K562 (cell line): ENCODE data around the gene OR2B2. TPM values are rescaled to one million over a fixed set of nuclear protein-coding genes. Genes with fewer than 3 reads are reported as not detected.

ENCODE experiments used
- ARID1B ChIP-seq: fragments of 450-650 bp; IDR thresholded peaks from 2 replicates; pipeline ENCODE4 v1.6.1; 2016; ENCODE audit warnings: antibody characterized with exemption, mild to moderate bottlenecking, inconsistent platforms
- EGR1 ChIP-seq: fragments of 450-650 bp; conservative IDR thresholded peaks from 2 replicates; pipeline ENCODE4 v1.6.1; 2017; ENCODE audit warnings: mild to moderate bottlenecking
- FOXA1 ChIP-seq: fragments of 450-650 bp; IDR thresholded peaks from 2 replicates; pipeline ENCODE4 v1.6.1; 2016; ENCODE audit warnings: mild to moderate bottlenecking, borderline replicate concordance
- HMGXB4 ChIP-seq: sonication (generic); formaldehyde crosslinking; IDR thresholded peaks from 2 replicates; pipeline ENCODE4 v1.8.1; 2023; ENCODE audit warnings: mild to moderate bottlenecking, missing genetic modification reagents
- JUNB ChIP-seq: fragments of 450-650 bp; formaldehyde crosslinking; conservative IDR thresholded peaks from 2 replicates; pipeline ENCODE4 v1.4.0; 2020; ENCODE audit warnings: mild to moderate bottlenecking
- NFYB ChIP-seq: IDR thresholded peaks from 2 replicates; pipeline ENCODE4 v1.6.1; 2011; ENCODE audit warnings: mild to moderate bottlenecking, moderate library complexity; ENCODE audit not compliant: insufficient read length; ENCODE audit errors: extremely low read depth
- RAD21 ChIP-seq, 2 experiments: fragments of 250-450 bp in 1 of 2; fragments of 450-650 bp in 1 of 2; sonication (Bioruptor Pico) in 1 of 2; formaldehyde crosslinking in 1 of 2; IDR thresholded peaks in 1 of 2; conservative IDR thresholded peaks in 1 of 2; 2 replicates each; pipeline versions ENCODE4 v1.4.0 to v1.8.0; 2020 to 2022; ENCODE audit warnings: mild to moderate bottlenecking in 2 of 2, moderate library complexity in 1 of 2
- SMARCA5 ChIP-seq: fragments of 450-650 bp; IDR thresholded peaks from 2 replicates; pipeline ENCODE4 v1.6.1; 2016
- SREBF2 ChIP-seq: sonication (generic); formaldehyde crosslinking; IDR thresholded peaks from 2 replicates; pipeline ENCODE4 v1.4.0; 2020; ENCODE audit warnings: mild to moderate bottlenecking, missing genetic modification reagents
- YY1 ChIP-seq, 3 experiments: IDR thresholded peaks; 2 replicates each; pipeline ENCODE4 v1.6.1; 2011; ENCODE audit warnings: low read length in 2 of 3, mild to moderate bottlenecking in 2 of 3, moderate library complexity in 2 of 3, borderline replicate concordance in 1 of 3, control low read depth in 1 of 3, low read depth in 1 of 3; ENCODE audit not compliant: insufficient read depth in 3 of 3, insufficient replicate concordance in 2 of 3, control insufficient read depth in 1 of 3, insufficient read length in 1 of 3; ENCODE audit errors: extremely low read depth in 1 of 3
- ZBED1 ChIP-seq: IDR thresholded peaks from 2 replicates; pipeline ENCODE4 v1.6.1; 2014
- ZFP91 ChIP-seq: sonication (generic); formaldehyde crosslinking; IDR thresholded peaks from 2 replicates; pipeline ENCODE4 v1.8.0; 2022; ENCODE audit warnings: mild to moderate bottlenecking, missing genetic modification reagents
- ZKSCAN8 ChIP-seq: fragments of 200-800 bp; sonication (Bioruptor generic); IDR thresholded peaks from 2 replicates; pipeline ENCODE4 v1.6.1; 2016; ENCODE audit warnings: missing genetic modification characterization, missing compliant biosample characterization
- ZNF263 ChIP-seq: sonication (generic); formaldehyde crosslinking; IDR thresholded peaks from 2 replicates; pipeline ENCODE4 v1.8.0; 2022; ENCODE audit warnings: mild to moderate bottlenecking, missing genetic modification reagents, borderline replicate concordance
- ZNF277 ChIP-seq: fragments of 250-450 bp; sonication (Bioruptor Pico); IDR thresholded peaks from 2 replicates; pipeline ENCODE4 v1.8.0; 2022; ENCODE audit warnings: inconsistent platforms, mild to moderate bottlenecking, moderate library complexity, borderline replicate concordance
- ZNF395 ChIP-seq: fragments of 200-800 bp; sonication (Bioruptor generic); IDR thresholded peaks from 2 replicates; pipeline ENCODE4 v1.6.1; 2017; ENCODE audit warnings: missing genetic modification characterization, missing compliant biosample characterization
- ZNF449 ChIP-seq: fragments of 250-450 bp; sonication (Bioruptor Pico); IDR thresholded peaks from 2 replicates; pipeline ENCODE4 v1.8.0; 2022; ENCODE audit warnings: moderate library complexity, mild to moderate bottlenecking, inconsistent platforms
- ZNF644 ChIP-seq: fragments of 200-800 bp; sonication (Bioruptor generic); IDR thresholded peaks from 2 replicates; pipeline ENCODE4 v1.6.1; 2016; ENCODE audit warnings: low read depth, missing genetic modification characterization, missing compliant biosample characterization
- polyA plus RNA-seq, 8 experiments: library from polyadenylated mRNA; depleted of rRNA in 4 of 8; stranded (reverse) in 5 of 8; unstranded in 3 of 8; fragments of >200 nt; fragmentation: Nextera tagmentation in 2 of 8; fragmentation: Illumina TruSeq in 1 of 8; extraction: Ambion mirVana in 2 of 8; extraction: Trizol in 1 of 8; gene quantifications; 2 replicates each; pipeline versions ENCODE4 v1.2.1 to v1.2.3, GENCODE V29; 2011 to 2014; ENCODE audit warnings: inconsistent platforms in 1 of 8, missing spikeins in 1 of 8
- total RNA-seq, 7 experiments: library from RNA; depleted of rRNA in 6 of 7; stranded (reverse); fragments of >200 nt in 6 of 7; fragmentation: Illumina TruSeq in 2 of 7; extraction: Trizol in 2 of 7; gene quantifications; 2 replicates each; pipeline versions ENCODE4 v1.2.1 to v1.2.3, GENCODE V29; 2011 to 2021; ENCODE audit warnings: low replicate concordance in 1 of 7

The OR2B2 gene
- total and polyA plus RNA-seq, 9 of the 15 experiments (the other 6 are each of a cell fraction or from before 2014, with no cell fraction given), result 0.24 TPM; not detected in 8

GRCh38 chr6:27894839-27895762, 17.1 kb downstream of the OR2B2 start (continued):
- TF ChIP-seq NFYB (no peak), RAD21 (CRISPR knock-in tag; conservative IDR thresholded peaks at IDR 0.05 in 1 of 2, IDR thresholded peaks at IDR 0.05 in 1 of 2) (peak; percentile 81 to 91), ZNF263 (peak; percentile 17; the same call in 1 of the 2 replicates), SREBF2 (no peak), SMARCA5 (no peak), ZBED1 (peak; percentile 81; the same call in 1 of the 2 replicates), HMGXB4 (no peak; the same call in 1 of the 2 replicates), FOXA1 (no peak), ZKSCAN8 (CRISPR knock-in tag) (0 out of 2 replicates have a peak, but pooled peaks have one; percentile 2), YY1 (IDR thresholded peaks at IDR 0.05; ENCODE audit: borderline replicate concordance in 1 of 3, control insufficient read depth in 1 of 3, extremely low read depth in 1 of 3, insufficient read depth in 3 of 3, insufficient read length in 1 of 3, insufficient replicate concordance in 2 of 3, low read depth in 1 of 3, low read length in 2 of 3) (peak in 1 of 3 experiments; percentile 10), ZNF449 (CRISPR knock-in tag) (peak; percentile 8; the same call in 1 of the 2 replicates), ZNF644 (tag) (no peak), ZNF395 (CRISPR knock-in tag) (peak; percentile 17; the same call in 1 of the 2 replicates), ZFP91 (no peak; the same call in 1 of the 2 replicates), EGR1 (peak; percentile 50), ZNF277 (no peak), ARID1B (peak; percentile 36), JUNB (no peak)
